HG03558 (cell line): ENCODE measurements around the gene GALNT11.
"Not testable (repeated sequence)": the region's sequence is repeated elsewhere in the genome, so short reads cannot be mapped to it uniquely, and the experiment has no call there.

Source experiments
- ATAC-seq: cut with Tn5 transposase; IDR thresholded peaks from one replicate; pipeline ENCODE4 v1.9.1; 2021; ENCODE audit warnings: moderate number of reproducible peaks; ENCODE audit not compliant: unreplicated experiment; ENCODE audit errors: extremely low read depth

GALNT11 gene

GRCh38 chr7:152025937-152026890, 740 bp downstream of the GALNT11 start:
- no peak for ATAC-seq

GRCh38 chr7:152027491-152028365, 2.3 kb downstream of the GALNT11 start:
- ATAC-seq: not testable (repeated sequence)

DNA sequence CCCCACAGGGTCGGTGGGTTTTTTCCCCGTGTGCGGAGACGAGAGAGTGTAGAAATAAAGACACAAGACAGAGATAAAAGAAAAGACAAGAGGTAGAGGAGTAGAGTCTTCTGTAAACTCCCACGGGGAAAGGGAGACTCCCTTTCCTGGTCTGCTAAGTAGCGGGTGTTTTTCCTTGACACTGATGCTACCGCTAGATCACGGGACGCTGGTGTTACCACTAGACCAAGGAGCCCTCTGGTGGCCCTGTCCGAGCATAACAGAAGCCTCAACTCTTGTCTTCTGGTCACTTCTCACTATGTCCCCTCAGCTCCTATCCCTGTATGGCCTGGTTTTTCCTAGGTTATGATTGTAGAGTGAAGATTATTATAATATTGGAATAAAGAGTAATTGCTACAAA, 4.6 kb downstream of the GALNT11 start:
- not testable (repeated sequence) for ATAC-seq

DNA sequence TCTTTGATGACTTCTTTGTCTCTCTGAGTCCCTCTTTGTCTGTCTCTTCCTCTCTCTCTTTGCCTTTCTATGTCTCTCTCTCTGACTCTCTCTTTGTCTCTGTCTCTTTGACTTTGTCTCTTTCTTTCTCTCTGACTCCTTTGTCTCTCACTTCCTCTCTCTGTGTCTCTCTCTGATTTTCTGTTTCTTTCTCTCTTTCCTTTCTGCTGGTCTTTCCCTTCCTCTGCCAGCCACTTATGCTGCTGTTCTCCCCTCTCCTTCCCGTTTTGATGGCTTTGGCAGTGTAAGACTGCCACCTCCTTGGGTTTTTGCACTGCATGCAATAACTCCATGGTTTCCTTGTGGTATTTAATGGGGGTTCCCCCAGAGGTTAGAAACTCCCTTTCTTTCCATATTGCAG, 5.2 kb downstream of the GALNT11 start:
- ATAC-seq: not testable (repeated sequence)

DNA sequence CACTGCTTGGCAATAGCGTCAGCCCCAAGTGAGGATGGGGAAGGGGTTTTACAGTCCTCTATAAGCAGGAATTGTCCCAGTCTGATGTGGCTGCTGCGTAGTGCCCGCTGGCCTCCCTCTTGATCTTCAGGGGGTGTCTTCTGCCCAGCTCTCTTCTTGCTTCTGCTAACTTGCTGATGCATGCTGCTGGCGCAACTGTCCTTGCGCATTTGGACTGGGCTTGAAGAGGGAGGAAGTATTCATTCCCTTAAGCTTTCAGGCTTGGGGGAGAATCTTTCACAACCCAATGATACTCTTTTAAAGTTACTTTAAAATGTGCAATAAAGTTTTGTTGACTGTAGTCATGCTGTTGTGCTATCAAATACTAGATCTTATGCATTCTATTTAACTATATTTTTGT, 10.3 kb downstream of the GALNT11 start:
- ATAC-seq: no peak

DNA sequence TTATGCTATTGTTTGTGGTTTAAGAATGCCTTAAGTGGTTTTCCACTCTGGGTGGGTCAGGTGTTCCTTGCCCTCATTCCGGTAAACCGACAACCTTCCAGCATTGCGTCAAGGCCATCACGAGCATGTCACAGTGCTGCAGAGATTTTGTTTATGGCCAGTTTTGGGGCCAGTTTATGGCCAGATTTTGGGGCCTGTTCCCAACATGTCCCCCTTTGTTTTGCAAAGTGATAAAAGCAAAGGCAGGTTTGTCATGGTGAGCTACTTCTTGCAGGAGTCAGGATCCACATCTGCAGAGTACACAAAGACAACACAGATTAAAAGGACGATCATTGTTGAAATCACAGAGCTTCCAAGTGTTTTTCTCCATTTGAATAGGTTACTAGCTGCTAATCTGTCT, 12.9 kb downstream of the GALNT11 start:
- ATAC-seq: not testable (repeated sequence)

- ATAC-seq: not testable (repeated sequence)
These were observed 17.6 kb downstream of the GALNT11 start for GRCh38 chr7:152043086-152043485.

DNA sequence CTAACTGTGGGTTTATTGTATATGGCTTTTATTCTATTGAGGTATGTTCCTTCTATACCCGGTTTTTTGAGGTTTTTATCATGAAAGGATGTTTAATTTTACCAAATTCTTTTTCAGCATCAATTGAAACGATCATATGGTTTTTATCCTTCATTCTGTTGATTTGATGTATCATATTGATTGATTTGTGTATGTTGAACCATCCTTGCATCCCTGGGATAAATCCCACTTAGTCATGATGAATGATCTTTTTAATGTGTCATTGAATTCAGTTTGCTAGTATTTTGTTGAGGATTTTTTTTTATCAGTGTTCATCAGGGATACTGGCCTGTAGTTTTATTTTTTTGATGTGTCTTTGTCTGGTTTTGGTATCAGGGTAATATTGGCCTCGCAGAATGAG, 19.4 kb downstream of the GALNT11 start:
- not testable (repeated sequence) for ATAC-seq

GRCh38 chr7:152046531-152046930, 21.1 kb downstream of the GALNT11 start:
- no peak for ATAC-seq

DNA sequence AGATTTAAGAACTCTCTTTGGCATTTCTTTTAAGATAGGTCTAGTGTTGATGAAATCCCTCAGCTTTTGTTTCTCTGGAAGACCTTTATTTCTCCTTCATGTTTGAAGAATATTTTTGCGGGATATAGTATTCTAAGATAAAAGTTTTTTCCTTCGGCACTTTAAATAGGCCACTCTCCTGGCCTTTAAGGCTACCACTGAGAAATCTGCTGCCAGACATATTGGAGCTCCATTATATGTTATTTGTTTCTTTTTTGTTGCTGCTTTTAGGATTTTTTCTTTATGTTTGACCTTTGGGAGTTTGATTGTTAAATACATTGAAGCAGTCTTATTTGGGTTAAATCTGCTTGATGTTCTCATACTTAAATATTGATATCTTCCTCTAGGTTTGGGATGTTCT, 22.6 kb downstream of the GALNT11 start:
- no peak for ATAC-seq

- no peak for ATAC-seq
These were observed 25.1 kb downstream of the GALNT11 start for GRCh38 chr7:152050547-152050971.

DNA sequence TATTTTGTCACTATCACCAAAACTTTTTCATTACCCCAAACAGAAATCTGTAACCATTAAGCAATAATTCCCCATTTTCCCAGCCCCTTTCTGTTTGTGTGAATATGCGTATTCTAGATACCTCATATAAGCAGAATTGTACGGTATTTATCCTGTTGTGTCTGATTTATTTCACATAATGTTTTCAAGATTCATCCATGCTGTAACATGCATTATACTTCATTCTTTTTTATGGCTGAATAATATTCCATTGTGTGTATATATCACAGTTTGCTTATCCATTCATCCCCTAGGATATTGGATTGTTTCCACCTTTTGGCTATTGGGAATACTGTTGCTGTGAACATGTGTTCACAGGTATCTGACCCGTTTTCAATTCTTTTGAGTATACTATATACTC, 26.5 kb downstream of the GALNT11 start:
- ATAC-seq: no peak

GRCh38 chr7:152052771-152053170, 27.3 kb downstream of the GALNT11 start:
- ATAC-seq: no peak

DNA sequence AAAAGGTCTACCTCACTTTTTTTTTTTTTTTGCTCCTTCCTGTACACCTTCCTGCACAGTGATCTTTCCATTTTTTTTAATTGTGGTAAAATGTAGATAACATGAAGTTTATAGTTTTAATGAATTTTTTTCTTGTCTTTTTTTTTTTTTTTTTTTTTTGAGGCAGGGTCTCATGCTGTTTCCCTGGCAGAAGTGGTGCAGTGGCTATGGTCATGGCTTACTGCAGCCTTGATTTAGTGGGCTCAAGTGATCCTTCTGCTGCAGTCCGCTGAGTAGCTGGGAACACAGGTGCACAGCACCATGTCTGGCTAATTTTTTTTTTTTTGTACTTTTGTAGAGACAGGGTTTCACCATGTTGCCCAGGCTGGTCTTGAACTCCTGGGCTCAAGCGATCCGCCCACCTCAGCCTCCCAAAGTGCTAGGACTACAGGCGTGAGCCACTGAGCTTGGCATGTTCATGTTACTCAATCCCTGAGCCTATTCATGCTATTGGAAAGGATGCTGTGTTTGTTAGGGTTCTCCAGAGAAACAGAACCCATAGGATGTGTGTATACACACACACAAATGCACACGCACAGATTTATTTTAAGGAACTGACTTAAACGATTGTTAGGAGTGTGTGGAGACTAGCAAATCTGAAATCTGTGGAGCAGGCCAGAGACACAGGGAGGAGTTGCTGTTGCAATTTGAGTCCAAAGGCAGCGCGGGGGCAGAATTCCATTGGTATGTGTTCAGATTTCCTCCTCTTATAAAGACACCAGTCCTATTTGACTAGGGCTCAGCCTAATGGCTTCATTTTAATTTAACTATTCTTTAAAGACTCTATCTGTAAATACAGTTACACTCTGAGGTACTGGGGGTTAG, 29.1 kb downstream of the GALNT11 start:
- ATAC-seq: no peak

GRCh38 chr7:152056621-152057274, 31.3 kb downstream of the GALNT11 start:
- ATAC-seq: no peak

- no peak for ATAC-seq
These were observed 33.8 kb downstream of the GALNT11 start for GRCh38 chr7:152059311-152059710.

DNA sequence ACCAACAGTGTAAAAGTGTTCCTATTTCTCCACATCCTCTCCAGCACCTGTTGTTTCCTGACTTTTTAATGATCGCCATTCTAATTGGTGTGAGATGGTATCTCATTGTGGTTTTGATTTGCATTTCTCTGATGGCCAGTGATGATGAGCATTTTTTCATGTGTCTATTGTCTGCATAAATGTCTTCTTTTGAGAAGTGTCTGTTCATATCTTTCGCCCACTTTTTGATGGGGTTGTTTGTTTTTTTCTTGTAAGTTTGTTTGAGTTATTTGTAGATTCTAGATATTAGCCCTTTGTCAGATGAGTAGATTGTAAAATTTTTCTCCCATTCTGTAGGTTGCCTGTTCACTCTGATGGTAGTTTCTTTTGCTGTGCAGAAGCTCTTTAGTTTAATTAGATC, 35.6 kb downstream of the GALNT11 start:
- ATAC-seq: not testable (repeated sequence)

DNA sequence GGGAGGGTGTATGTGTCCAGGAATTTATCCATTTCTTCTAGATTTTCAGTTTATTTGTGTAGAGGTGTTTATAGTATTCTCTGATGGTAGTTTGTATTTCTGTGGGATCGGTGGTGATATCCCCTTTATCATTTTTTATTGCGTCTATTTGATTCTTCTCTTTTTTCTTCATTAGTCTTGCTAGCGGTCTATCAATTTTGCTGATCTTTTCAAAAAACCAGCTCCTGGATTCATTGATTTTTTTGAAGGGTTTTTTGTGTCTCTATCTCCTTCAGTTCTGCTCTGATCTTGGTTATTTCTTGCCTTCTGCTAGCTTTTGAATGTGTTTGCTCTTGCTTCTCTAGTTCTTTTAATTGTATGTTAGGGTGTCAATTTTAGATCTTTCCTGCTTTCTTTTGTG, 37.7 kb downstream of the GALNT11 start:
- ATAC-seq: not testable (repeated sequence)

DNA sequence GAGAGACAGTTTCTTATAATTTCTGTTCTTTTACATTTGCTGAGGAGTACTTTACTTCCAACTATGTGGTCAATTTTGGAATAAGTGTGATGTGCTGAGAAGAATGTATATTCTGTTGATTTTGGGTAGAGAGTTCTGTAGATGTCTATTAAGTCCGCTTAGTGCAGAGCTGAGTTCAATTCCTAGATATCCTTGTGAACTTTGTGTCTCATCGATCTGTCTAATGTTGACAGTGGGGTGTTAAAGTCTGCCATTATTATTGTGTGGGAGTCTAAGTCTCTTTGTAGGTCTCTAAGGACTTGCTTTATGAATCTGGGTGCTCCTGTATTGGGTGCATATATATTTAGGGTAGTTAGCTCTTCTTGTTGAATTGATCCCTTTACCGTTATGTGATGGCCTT, 38.3 kb downstream of the GALNT11 start:
- ATAC-seq: not testable (repeated sequence)
